ENCODE data around the gene HYAL3. TPM values are rescaled to one million over a fixed set of nuclear protein-coding genes. Genes with fewer than 3 reads are reported as not detected.

Gene HYAL3
- total and polyA plus RNA-seq, 2 of the 13 experiments (the other 11 are each of a cell fraction or from before 2014, with no cell fraction given) = 5.5 to 10.4 TPM

GRCh38 chr3:50341996-50342650 is 42.9 kb upstream of the HYAL3 start (continued):
- no peak for TF ChIP-seq HBP1 (CRISPR knock-in tag; IDR thresholded peaks at IDR 0.05; ENCODE audit: low read depth)
- no peak for TF ChIP-seq POLR2AphosphoS5 (IDR thresholded peaks at IDR 0.05; ENCODE audit: low read depth, low read length)
- TF ChIP-seq ZNF337 (CRISPR knock-in tag; IDR thresholded peaks at IDR 0.05; ENCODE audit: borderline replicate concordance, low read depth) = no peak
- no peak for TF ChIP-seq ZKSCAN8 (CRISPR knock-in tag; IDR thresholded peaks at IDR 0.05; ENCODE audit: borderline replicate concordance)
- no peak for TF ChIP-seq ZEB1 (IDR thresholded peaks at IDR 0.05; ENCODE audit: insufficient replicate concordance, low read depth)
- TF ChIP-seq ZNF646 (CRISPR knock-in tag; IDR thresholded peaks at IDR 0.05) = no peak
- no peak for TF ChIP-seq HIC2 (CRISPR knock-in tag; IDR thresholded peaks at IDR 0.05; ENCODE audit: low read depth)
- no peak for TF ChIP-seq SIN3A (IDR thresholded peaks at IDR 0.05; ENCODE audit: borderline replicate concordance, low read depth, low read length)
- TF ChIP-seq PCBP2 (optimal IDR thresholded peaks at IDR 0.05; ENCODE audit: low read depth, low read length, poor library complexity, severe bottlenecking) = no peak
- no peak for TF ChIP-seq KDM5B (CRISPR knock-in tag; IDR thresholded peaks at IDR 0.05; ENCODE audit: borderline replicate concordance)
